Ovary (tissue), 3 donors: ENCODE results near the gene RPIA.

Experiments
- CTCF ChIP-seq, 3 donors: fragments of 450-650 bp in 2 of 3; fragments of 200-600 bp in 1 of 3; IDR thresholded peaks; one replicate each; pipeline versions ENCODE4 v1.5.1 to v1.8.0; 2016 to 2022; ENCODE audit warnings: antibody characterized with exemption in 3 of 3, mild to moderate bottlenecking in 1 of 3
- EP300 ChIP-seq: sonication (generic); formaldehyde crosslinking; IDR thresholded peaks from one replicate; pipeline ENCODE4 v1.6.1; 2017; ENCODE audit warnings: antibody characterized with exemption
- POLR2A ChIP-seq: fragments of 450-650 bp; IDR thresholded peaks from one replicate; pipeline ENCODE4 v1.6.1; 2017; ENCODE audit warnings: antibody characterized with exemption, mild to moderate bottlenecking, moderate library complexity
- donor health status: DM: no; HTN: no; CAD: no.

- TF ChIP-seq POLR2A (no peak), CTCF (IDR thresholded peaks at IDR 0.05) (no peak), EP300 (no peak)
These were observed 23.2 kb downstream of the RPIA start for GRCh38 chr2:88714667-88715066.
